Right atrium auricular region (tissue), 2 donors: ENCODE results near the gene PLXNA2. TPM values are rescaled to one million over a fixed set of nuclear protein-coding genes. Genes with fewer than 3 reads are reported as not detected.

ENCODE experiments used
- DNase-seq: peaks from one replicate; pipeline ENCODE4 v3.0.0-alpha.2; 2019; ENCODE audit warnings: low spot score
- H3K27ac ChIP-seq, 2 donors: fragments of 200-600 bp; sonication (generic); 1 replicate in 1 of 2; 2 replicates in 1 of 2; pipeline ENCODE4 v1.5.1; 2016 to 2019
- H3K27me3 ChIP-seq, 2 donors: fragments of 200-600 bp; sonication (generic); one replicate each; pipeline versions ENCODE4 v1.5.1 to v1.6.0; 2017 to 2019
- H3K36me3 ChIP-seq: fragments of 200-600 bp; sonication (generic); one replicate; pipeline ENCODE4 v1.5.1; 2016
- H3K4me1 ChIP-seq, 2 donors: fragments of 200-600 bp; sonication (generic); one replicate each; pipeline versions ENCODE4 v1.5.1 to v1.6.0; 2017 to 2019
- H3K4me3 ChIP-seq, 2 donors: fragments of 200-600 bp; sonication (generic); 1 replicate in 1 of 2; 2 replicates in 1 of 2; pipeline ENCODE4 v1.5.1; 2017 to 2019; ENCODE audit warnings: mild to moderate bottlenecking in 1 of 2, moderate library complexity in 1 of 2
- H3K9me3 ChIP-seq, 2 donors: fragments of 200-600 bp; sonication (generic); one replicate each; pipeline ENCODE4 v1.5.1; 2019
- CTCF ChIP-seq, 2 donors: fragments of 200-600 bp; sonication (generic); IDR thresholded peaks; one replicate each; pipeline ENCODE4 v1.5.1; 2019; ENCODE audit warnings: antibody characterized with exemption in 2 of 2
- total RNA-seq, 2 donors: library from RNA; depleted of rRNA; stranded (reverse); fragments of >200 nt; gene quantifications; one replicate each; pipeline ENCODE4 v1.1.0, GENCODE V29; 2016

The PLXNA2 gene
- total RNA-seq, 2 donors from 2014 or later: 10.8 to 23.8 TPM

- H3K9me3 ChIP-seq: no peaks in the 10 kb centered on the region
- H3K4me1 ChIP-seq: peaks cover 0 to 28% of the 10 kb centered on the region in 2 donors
- no peaks in the 10 kb centered on the region for H3K36me3 ChIP-seq
- no peak overlapping the region for H3K27ac ChIP-seq
- no peak for DNase-seq
- H3K27me3 ChIP-seq: no peaks in the 10 kb centered on the region
- no peak overlapping the region for H3K4me3 ChIP-seq
- no peak for TF ChIP-seq CTCF (IDR thresholded peaks at IDR 0.05)
Measured at GRCh38 chr1:208135354-208135753, 108.8 kb downstream of the PLXNA2 start.

GRCh38 chr1:208134491-208134890 lies 109.7 kb downstream of the PLXNA2 start:
- no peak for TF ChIP-seq CTCF (IDR thresholded peaks at IDR 0.05)
- no peak overlapping the region for H3K4me3 ChIP-seq
- no peak for DNase-seq
- H3K27ac ChIP-seq: no peak overlapping the region
- H3K4me1 ChIP-seq: peaks cover 0 to 28% of the 10 kb centered on the region in 2 donors
- no peaks in the 10 kb centered on the region for H3K27me3 ChIP-seq
- H3K36me3 ChIP-seq: no peaks in the 10 kb centered on the region
- H3K9me3 ChIP-seq: no peaks in the 10 kb centered on the region

- DNase-seq: no peak
- H3K27me3 ChIP-seq: no peaks in the 10 kb centered on the region
- H3K4me1 ChIP-seq: peaks cover 0 to 28% of the 10 kb centered on the region in 2 donors
- H3K9me3 ChIP-seq: no peaks in the 10 kb centered on the region
- H3K4me3 ChIP-seq: no peak overlapping the region
- no peak for TF ChIP-seq CTCF (IDR thresholded peaks at IDR 0.05)
- H3K36me3 ChIP-seq: no peaks in the 10 kb centered on the region
- H3K27ac ChIP-seq: no peak overlapping the region
Measured at GRCh38 chr1:208133355-208133754, 110.8 kb downstream of the PLXNA2 start.

- DNase-seq: peak; percentile 77
- TF ChIP-seq CTCF (IDR thresholded peaks at IDR 0.05): peak; percentile 63 to 89
- Histone ChIP-seq H3K4me1 (peaks cover 0 to 28% of the 10 kb centered on the region in 2 donors), H3K27ac (no peak overlapping the region), H3K36me3 (no peaks in the 10 kb centered on the region), H3K4me3 (no peak overlapping the region), H3K27me3 (no peaks in the 10 kb centered on the region), H3K9me3 (no peaks in the 10 kb centered on the region)
Measured at GRCh38 chr1:208132287-208132882, 111.8 kb downstream of the PLXNA2 start.

GRCh38 chr1:208131621-208132286 lies 112.4 kb downstream of the PLXNA2 start:
- no peaks in the 10 kb centered on the region for H3K36me3 ChIP-seq
- peaks cover 0 to 24% of the 10 kb centered on the region in 2 donors for H3K4me1 ChIP-seq
- H3K27ac ChIP-seq: no peak overlapping the region
- no peak for DNase-seq
- no peak overlapping the region for H3K4me3 ChIP-seq
- TF ChIP-seq CTCF (IDR thresholded peaks at IDR 0.05): no peak
- H3K27me3 ChIP-seq: no peaks in the 10 kb centered on the region
- H3K9me3 ChIP-seq: no peaks in the 10 kb centered on the region
